NCI-H187 (cell line): ENCODE results near the gene FIBIN.

Source experiments
- DNase-seq, 2 experiments: peaks; one replicate each; lab custom pipeline; 2025; lab: John Stamatoyannopoulos, UW

FIBIN gene

DNA sequence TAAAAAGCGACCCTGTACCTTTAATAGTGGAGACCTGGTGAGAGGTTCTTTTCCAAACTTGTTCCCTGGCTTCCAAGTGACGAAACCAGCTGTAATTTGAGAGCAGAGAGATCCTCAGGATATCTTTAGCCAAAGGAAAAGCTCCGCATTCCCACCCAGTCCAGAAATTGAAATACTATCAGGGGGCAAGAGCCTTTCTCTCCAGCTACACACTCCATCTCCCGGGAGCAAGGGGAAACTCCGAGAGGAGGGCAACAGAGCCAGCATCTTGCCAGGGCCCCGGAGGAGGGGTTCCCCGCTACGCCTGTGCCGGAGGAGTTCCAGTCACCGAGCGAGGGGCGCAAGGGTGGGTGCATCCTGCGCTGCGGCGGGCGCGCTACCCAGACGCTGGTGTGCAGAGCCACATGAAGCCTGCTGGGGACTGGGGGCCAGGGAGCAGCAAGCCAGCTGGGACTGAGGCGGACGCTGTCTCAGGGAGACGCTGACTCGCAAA is at the start of gene FIBIN:
Gene FIBIN (plus strand): TSS at position 148 of the 493 bp plus-strand sequence. CDS start 415 bp downstream, outside the sequence.
- no peak for DNase-seq

DNA sequence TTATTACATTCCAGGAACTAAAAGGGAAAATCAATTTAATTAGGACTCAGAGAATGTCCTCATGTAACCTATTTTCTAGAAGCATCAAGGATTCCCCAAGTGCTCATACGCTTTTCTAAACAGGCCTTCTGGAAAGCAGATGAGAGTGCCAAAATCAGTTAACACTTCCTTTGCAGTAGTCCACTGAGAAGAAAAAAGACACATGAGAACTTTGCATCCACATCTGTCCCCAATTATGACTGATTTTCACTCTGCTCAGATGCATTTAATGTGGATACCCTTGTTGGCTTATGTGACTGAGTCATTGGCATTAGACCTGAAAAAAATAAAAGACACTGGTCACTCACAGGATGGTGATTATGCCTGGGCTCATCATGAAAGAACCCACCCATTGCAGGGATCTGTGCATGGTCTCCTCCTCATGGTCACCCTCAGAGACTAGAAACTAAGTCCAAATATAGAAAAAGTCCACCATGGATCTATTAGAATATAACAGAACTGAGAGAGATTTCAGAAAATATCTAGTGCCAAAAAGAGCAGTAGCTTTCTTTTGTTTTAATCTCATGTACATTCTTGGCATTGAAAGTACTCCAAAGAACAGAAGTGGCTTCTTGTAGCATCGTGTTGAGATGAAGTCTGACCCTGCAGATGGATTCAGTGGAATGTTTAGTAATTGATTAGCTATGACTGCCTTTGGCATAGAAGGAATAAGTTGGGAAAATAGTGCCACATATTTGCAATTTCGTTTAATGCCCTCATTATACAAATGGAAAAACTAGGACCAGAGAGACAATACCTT is 48.8 kb upstream of the FIBIN start:
- DNase-seq: no peak

GRCh38 chr11:26946257-26946716 is 47.6 kb upstream of the FIBIN start:
- DNase-seq: no peak

DNA sequence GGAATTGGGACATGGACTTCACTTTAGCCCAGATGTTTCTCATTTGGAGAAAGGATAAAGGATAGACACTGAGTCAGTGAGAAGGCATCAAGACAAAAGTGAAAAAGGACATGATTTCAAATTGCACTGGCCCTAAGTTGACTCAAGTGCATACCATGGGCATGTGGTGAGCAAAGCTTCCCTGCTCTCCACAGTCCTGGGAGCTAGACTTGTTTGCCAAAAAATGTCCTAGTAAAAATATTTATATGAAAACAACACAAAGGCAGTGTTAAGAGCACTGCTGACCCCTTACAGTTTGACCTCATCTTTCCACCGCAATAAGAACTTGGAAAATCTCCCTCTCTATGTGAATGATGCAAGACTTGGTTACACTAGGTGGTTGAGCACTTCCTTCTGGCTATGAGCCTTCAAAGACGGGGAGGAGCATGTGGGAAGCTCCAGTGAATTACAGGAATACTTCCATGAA is 46.5 kb upstream of the FIBIN start:
- no peak for DNase-seq

GRCh38 chr11:26947904-26948639 is 45.8 kb upstream of the FIBIN start:
- no peak for DNase-seq

DNA sequence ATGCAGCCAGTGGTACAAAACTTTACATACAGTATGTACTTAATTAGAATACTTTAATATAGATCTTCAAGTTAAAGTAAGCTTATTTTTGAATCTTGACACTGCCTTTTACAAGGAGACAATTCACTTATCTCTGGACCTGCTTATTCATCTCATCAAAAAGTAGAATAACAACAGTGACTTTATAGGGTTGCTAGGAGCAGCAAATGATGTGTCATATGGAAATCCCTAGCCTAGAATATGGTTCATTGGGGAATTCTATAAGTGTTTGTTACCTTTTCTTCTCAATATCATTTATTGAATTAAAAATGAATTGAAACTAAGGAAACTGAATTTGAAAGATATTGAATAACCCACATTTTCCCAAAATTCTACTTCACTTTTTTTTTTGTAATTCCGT is 45.0 kb upstream of the FIBIN start:
- no peak for DNase-seq

- no peak for DNase-seq
These were observed 44.1 kb upstream of the FIBIN start for GRCh38 chr11:26949846-26950245.

- no peak for DNase-seq
These were observed 43.6 kb upstream of the FIBIN start for GRCh38 chr11:26950260-26950719.

DNA sequence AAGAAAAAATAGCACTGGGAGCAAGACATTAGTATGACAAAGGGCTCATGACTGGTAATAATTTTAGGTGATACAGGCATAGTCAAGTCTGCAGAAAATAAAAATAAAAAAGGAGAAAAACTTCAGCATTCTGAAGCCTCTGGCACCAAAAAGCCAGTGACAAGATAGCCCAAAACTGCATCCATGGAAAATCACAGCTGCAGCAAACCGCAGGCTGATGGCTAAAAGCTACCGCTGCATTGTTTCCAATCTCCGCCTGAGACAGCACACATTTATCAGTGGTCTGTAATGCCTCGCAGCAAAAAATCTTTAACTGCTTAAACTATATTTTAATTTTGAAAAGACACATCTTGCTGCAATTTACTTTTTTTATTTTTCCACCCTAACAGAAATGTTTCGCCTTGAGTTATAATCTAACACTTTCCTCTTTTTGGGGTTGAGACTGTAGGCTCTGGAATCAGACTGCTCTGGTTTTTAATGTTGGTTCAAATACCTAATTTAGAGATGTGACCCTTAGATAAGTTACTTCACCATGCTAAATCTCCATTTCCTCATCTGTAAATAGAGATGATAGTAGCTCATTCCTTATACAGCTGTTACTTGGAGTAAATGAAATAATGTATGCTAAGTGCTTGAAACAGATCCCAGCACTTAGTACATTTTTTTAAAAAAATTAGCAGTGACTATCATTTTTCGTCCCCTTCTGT is 42.0 kb upstream of the FIBIN start:
- DNase-seq: no peak

GRCh38 chr11:26953770-26954392 is 40.0 kb upstream of the FIBIN start:
- DNase-seq: no peak

- DNase-seq: no peak
These were observed 35.8 kb upstream of the FIBIN start for GRCh38 chr11:26958005-26958701.

DNA sequence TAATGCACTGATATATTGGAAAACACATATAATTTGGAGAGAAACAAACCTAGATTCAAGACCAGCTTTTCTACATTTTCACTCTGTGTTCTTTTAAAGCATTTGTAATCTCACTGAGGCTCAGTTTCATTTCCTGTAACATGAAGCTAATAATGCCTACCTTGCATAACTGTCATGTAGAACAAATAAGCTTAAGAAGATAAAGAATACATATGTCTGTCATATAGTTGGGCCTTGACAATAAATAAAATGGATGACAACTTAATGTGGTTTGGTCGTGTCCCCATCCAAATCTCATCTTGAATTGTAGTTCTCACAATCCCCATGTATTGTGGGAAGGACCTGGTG is 35.2 kb upstream of the FIBIN start:
- no peak for DNase-seq

- DNase-seq: no peak
These were observed 33.6 kb upstream of the FIBIN start for GRCh38 chr11:26960281-26960680.

- no peak for DNase-seq
These were observed 30.1 kb upstream of the FIBIN start for GRCh38 chr11:26963764-26964163.

DNA sequence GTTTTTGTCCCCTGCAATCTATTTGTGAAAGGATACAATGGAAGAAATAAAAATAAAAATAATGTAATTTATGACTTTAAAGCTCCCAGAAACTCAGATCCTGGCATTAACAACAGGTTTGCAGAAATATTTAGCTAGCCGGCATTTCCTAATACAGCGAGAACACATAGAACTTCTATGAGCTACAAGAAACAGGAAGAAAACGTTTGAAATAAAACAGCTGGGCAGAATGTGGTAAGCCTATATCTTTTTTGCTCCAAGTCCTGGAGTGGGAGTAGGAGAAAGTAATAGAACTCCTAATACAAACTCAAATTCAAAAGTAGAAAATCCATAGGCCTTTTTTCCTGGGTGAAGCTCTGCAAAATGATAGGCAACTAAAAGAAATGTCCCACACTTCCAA is 29.6 kb upstream of the FIBIN start:
- DNase-seq: no peak

GRCh38 chr11:26964847-26965485 is 28.9 kb upstream of the FIBIN start:
- peak in 1 of 2 experiments; percentile 34 for DNase-seq

DNA sequence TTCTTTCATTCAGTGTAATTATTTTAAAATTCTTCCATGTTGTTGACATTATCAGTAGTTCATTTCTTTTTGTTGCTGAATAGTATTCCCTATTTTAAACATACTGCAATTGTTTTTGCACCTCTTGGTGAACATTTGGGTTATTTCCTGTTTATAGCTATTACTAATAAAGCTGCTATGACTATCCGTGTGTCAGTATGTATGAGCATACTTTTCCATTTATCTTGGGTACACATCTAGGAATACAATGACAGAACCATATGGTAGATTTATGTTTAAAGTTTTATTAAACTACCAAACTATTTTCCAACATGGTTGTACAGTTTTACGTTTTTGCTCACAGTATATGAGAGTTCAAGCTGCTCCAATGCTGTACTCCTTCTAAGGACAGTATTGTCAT is 22.0 kb upstream of the FIBIN start:
- DNase-seq: no peak

DNA sequence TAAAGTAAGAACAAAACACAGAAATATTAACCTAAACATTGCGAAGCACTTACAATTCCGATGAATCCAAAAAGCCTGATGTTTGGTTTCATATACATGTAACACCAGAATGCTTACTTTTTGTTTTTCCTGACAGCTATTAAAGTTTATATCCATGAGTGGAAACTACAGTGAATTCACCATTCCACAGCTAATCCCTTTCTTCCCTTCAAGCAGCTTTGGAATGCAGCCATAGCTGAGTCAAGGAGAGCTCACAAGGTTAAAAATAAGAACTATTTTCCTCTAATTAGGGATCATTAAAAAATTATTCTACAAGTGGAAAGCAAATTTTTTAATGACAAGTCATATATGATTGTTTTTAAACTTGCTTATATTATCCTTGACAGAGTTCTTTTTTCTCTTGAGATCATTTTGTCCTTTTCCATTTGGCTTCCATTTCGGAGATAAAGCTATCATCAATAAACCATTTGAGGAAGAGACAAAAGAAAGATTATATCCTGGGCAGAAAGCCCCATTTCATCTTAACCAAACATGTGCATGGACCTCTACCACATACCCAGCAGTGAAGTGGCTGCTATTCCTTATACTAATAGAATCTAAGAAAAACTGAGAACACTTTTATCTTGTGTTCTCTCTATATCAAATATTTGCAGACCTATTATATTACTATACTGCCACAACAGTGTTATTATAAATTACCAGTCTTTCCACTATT is 19.7 kb upstream of the FIBIN start:
- no peak for DNase-seq

- no peak for DNase-seq
These were observed 18.9 kb upstream of the FIBIN start for GRCh38 chr11:26974996-26975395.

GRCh38 chr11:26976389-26976788 is 17.5 kb upstream of the FIBIN start:
- DNase-seq: no peak
